Caco-2 (cell line): ENCODE results near the gene GPANK1. TPM values are rescaled to one million over a fixed set of nuclear protein-coding genes. Genes with fewer than 3 reads are reported as not detected.

Source experiments
- BruUV-seq: library from RNA; stranded (reverse); fragments of 400-500 nt; replicated peaks from 2 replicates; lab custom pipeline; 2021; lab: Mats Ljungman, UMichigan
- CTCF ChIA-PET: fragments of 300-600 bp; sonication (Branson Sonifier 250); formaldehyde crosslinking; loops from one replicate; lab custom pipeline; 2022; ENCODE audit warnings: antibody characterized with exemption; lab: Charles Lee
- POLR2A ChIA-PET: fragments of 300-600 bp; sonication (Branson Sonifier 250); formaldehyde crosslinking; loops from one replicate; lab custom pipeline; 2022; ENCODE audit warnings: antibody characterized with exemption; lab: Charles Lee
- DNase-seq, 2 experiments: peaks; one replicate each; pipeline versions ENCODE4 v3.0.0 to v3.0.0-alpha.2; 2020 to 2022
- H3K27me3 ChIP-seq: replicated peaks from 2 replicates; pipeline ENCODE4 v1.6.0; 2011; ENCODE audit warnings: low read length; ENCODE audit not compliant: control insufficient read depth, insufficient read depth
- H3K36me3 ChIP-seq: 2 replicates; pipeline ENCODE4 v1.5.1; 2011; ENCODE audit warnings: low read length; ENCODE audit not compliant: control insufficient read depth, insufficient read depth
- H3K4me1 ChIP-seq: fragments of 250-450 bp; sonication (Bioruptor Pico); 2 replicates; pipeline ENCODE4 v1.5.1; 2020; ENCODE audit warnings: mild to moderate bottlenecking
- H3K4me3 ChIP-seq: 2 replicates; pipeline ENCODE4 v1.5.1; 2011; ENCODE audit warnings: low read depth, mild to moderate bottlenecking, control low read depth, low read length
- H3K9me3 ChIP-seq: fragments of 250-450 bp; sonication (Bioruptor Pico); 2 replicates; pipeline ENCODE4 v1.5.1; 2020; ENCODE audit warnings: mild to moderate bottlenecking, moderate library complexity
- H3K27ac Mint-ChIP-seq: one replicate; pipeline ENCODE4 v1.8.0; 2022; ENCODE audit warnings: mixed read lengths; ENCODE audit not compliant: unreplicated experiment
- H3K27me3 Mint-ChIP-seq: one replicate; pipeline ENCODE4 v1.8.0; 2022; ENCODE audit warnings: mixed read lengths; ENCODE audit not compliant: insufficient read depth, unreplicated experiment
- H3K36me3 Mint-ChIP-seq: one replicate; pipeline ENCODE4 v1.8.0; 2022; ENCODE audit warnings: mild to moderate bottlenecking, mixed read lengths; ENCODE audit not compliant: insufficient read depth, unreplicated experiment
- H3K4me1 Mint-ChIP-seq: one replicate; pipeline ENCODE4 v1.8.0; 2022; ENCODE audit warnings: low read depth, mixed read lengths; ENCODE audit not compliant: unreplicated experiment
- H3K4me3 Mint-ChIP-seq: one replicate; pipeline ENCODE4 v1.8.0; 2022; ENCODE audit warnings: mild to moderate bottlenecking, moderate library complexity, mixed read lengths; ENCODE audit not compliant: unreplicated experiment
- H3K9me3 Mint-ChIP-seq: one replicate; pipeline ENCODE4 v1.8.0; 2022; ENCODE audit warnings: mixed read lengths; ENCODE audit not compliant: unreplicated experiment
- CTCF ChIP-seq, 2 experiments: fragments of 200-600 bp in 1 of 2; IDR thresholded peaks; 1 replicate in 1 of 2; 2 replicates in 1 of 2; pipeline versions ENCODE4 v1.5.1 to v1.8.0; 2011 to 2022; ENCODE audit warnings: antibody characterized with exemption in 1 of 2, control low read depth in 1 of 2, inconsistent platforms in 1 of 2, low read depth in 1 of 2, low read length in 1 of 2, mild to moderate bottlenecking in 1 of 2, moderate library complexity in 1 of 2; ENCODE audit not compliant: insufficient read depth in 1 of 2, severe bottlenecking in 1 of 2, unreplicated experiment in 1 of 2
- intact Hi-C: fragments of 100-400 bp; cut with micrococcal nuclease; formaldehyde crosslinking; loops from one replicate; pipeline ENCODE4 v1.10.0; 2022; ENCODE audit not compliant: unreplicated experiment
- total RNA-seq: library from RNA; stranded (reverse); gene quantifications from 2 replicates; pipeline ENCODE4 v1.2.3, GENCODE V29; 2022

Gene GPANK1
- total RNA-seq, 1 experiment from 2014 or later: 20.3 TPM

GRCh38 chr6:31639449-31639861, 25.3 kb downstream of the GPANK1 start:
- no peaks in the 10 kb centered on the region for H3K9me3 ChIP-seq
- peaks cover 6% of the 10 kb centered on the region for H3K36me3 ChIP-seq
- H3K27me3 Mint-ChIP-seq: no peaks in the 10 kb centered on the region
- intact Hi-C loops: no loop called here
- H3K4me1 Mint-ChIP-seq: no peaks in the 10 kb centered on the region
- TF ChIP-seq CTCF (IDR thresholded peaks at IDR 0.05; ENCODE audit: insufficient read depth in 1 of 2, low read depth in 1 of 2, low read length in 1 of 2, severe bottlenecking in 1 of 2, unreplicated experiment in 1 of 2): no peak
- no peaks in the 10 kb centered on the region for H3K9me3 Mint-ChIP-seq
- BruUV-seq: no TSS peak
- ChIA-PET CTCF (interaction anchor here (0.6 to 0.7 kb wide), 3 partner anchors 17 to 1094 kb away, joined by 3 read pairs; no protein-coding TSS in a partner anchor), POLR2A (interaction anchor here (0.5 kb wide), 1 partner anchor 101 kb away, joined by 3 read pairs; no protein-coding TSS in a partner anchor)
- H3K4me1 ChIP-seq: no peaks in the 10 kb centered on the region
- H3K4me3 Mint-ChIP-seq: no peak overlapping the region
- H3K36me3 Mint-ChIP-seq: peaks cover 88% of the 10 kb centered on the region
- H3K27me3 ChIP-seq: no peaks in the 10 kb centered on the region
- no peak overlapping the region for H3K4me3 ChIP-seq
- no peak overlapping the region for H3K27ac Mint-ChIP-seq
- DNase-seq: no peak

- no peaks in the 10 kb centered on the region for H3K4me1 ChIP-seq
- POLR2A ChIA-PET: no interaction called here
- CTCF ChIA-PET: interaction anchor here (0.6 to 0.7 kb wide), 3 partner anchors 18 to 1094 kb away, joined by 3 read pairs; no protein-coding TSS in a partner anchor
- Mint-ChIP-seq H3K4me3 (no peak overlapping the region), H3K9me3 (no peaks in the 10 kb centered on the region), H3K4me1 (no peaks in the 10 kb centered on the region), H3K36me3 (peaks cover 91% of the 10 kb centered on the region), H3K27me3 (no peaks in the 10 kb centered on the region), H3K27ac (no peak overlapping the region)
- DNase-seq: no peak
- peaks cover 8% of the 10 kb centered on the region for H3K36me3 ChIP-seq
- no peak overlapping the region for H3K4me3 ChIP-seq
- no TSS peak for BruUV-seq
- no peaks in the 10 kb centered on the region for H3K27me3 ChIP-seq
- intact Hi-C loops: no loop called here
- no peak for TF ChIP-seq CTCF (IDR thresholded peaks at IDR 0.05; ENCODE audit: insufficient read depth in 1 of 2, low read depth in 1 of 2, low read length in 1 of 2, severe bottlenecking in 1 of 2, unreplicated experiment in 1 of 2)
- no peaks in the 10 kb centered on the region for H3K9me3 ChIP-seq
Measured at GRCh38 chr6:31639043-31639442, 25.8 kb downstream of the GPANK1 start.

- H3K27me3 Mint-ChIP-seq: no peaks in the 10 kb centered on the region
- no peaks in the 10 kb centered on the region for H3K27me3 ChIP-seq
- H3K9me3 Mint-ChIP-seq: no peaks in the 10 kb centered on the region
- H3K4me3 Mint-ChIP-seq: no peak overlapping the region
- POLR2A ChIA-PET: interaction anchor here (1.0 kb wide), 1 partner anchor 19 kb away, joined by 4 read pairs; the partner anchor contains the start of gene APOM
- CTCF ChIA-PET: interaction anchor here (0.6 to 1.0 kb wide), 2 partner anchors 24 to 141 kb away, joined by 3 to 4 read pairs; partner anchors contain the start of gene C6orf47
- no peaks in the 10 kb centered on the region for H3K4me1 Mint-ChIP-seq
- TF ChIP-seq CTCF (IDR thresholded peaks at IDR 0.05; ENCODE audit: insufficient read depth in 1 of 2, low read depth in 1 of 2, low read length in 1 of 2, severe bottlenecking in 1 of 2, unreplicated experiment in 1 of 2): no peak
- H3K9me3 ChIP-seq: no peaks in the 10 kb centered on the region
- H3K4me1 ChIP-seq: no peaks in the 10 kb centered on the region
- H3K4me3 ChIP-seq: no peak overlapping the region
- peak overlapping the region; percentile 67 for H3K27ac Mint-ChIP-seq
- peaks cover 95% of the 10 kb centered on the region for H3K36me3 Mint-ChIP-seq
- BruUV-seq: TSS peak; percentile 18
- intact Hi-C loops: no loop called here
- peaks cover 8% of the 10 kb centered on the region for H3K36me3 ChIP-seq
- DNase-seq: no peak
Measured at GRCh38 chr6:31636698-31637596, 27.9 kb downstream of the GPANK1 start.
